GM13976 (cell line): ENCODE data around the gene PSMG4.

Source experiments
- DNase-seq: peaks from one replicate; pipeline ENCODE4 v3.0.0; 2012; ENCODE audit warnings: low spot score
- CTCF ChIP-seq: IDR thresholded peaks from 2 replicates; pipeline ENCODE4 v1.5.1; 2012; ENCODE audit warnings: borderline replicate concordance, mild to moderate bottlenecking; ENCODE audit not compliant: insufficient read depth; ENCODE audit errors: extremely low read depth, missing control alignments, control extremely low read depth
- in situ Hi-C: fragments of 300-500 bp; cut with MboI; formaldehyde crosslinking; loops from one replicate; pipeline ENCODE4 v1.12.0; 2022; ENCODE audit warnings: low sequenced_read_pairs, mixed read lengths, inconsistent platforms; ENCODE audit not compliant: unreplicated experiment

Gene PSMG4

GRCh38 chr6:3309391-3310050 is 50.8 kb downstream of the PSMG4 start:
- DNase-seq = no peak

GRCh38 chr6:3310051-3310448 is 51.3 kb downstream of the PSMG4 start:
- TF ChIP-seq CTCF = no peak
- in situ Hi-C loops = no loop called here
- DNase-seq = no peak

More at GRCh38 chr6:3309391-3310050, 50.8 kb downstream of the PSMG4 start:
- no peak for TF ChIP-seq CTCF
- in situ Hi-C loops = no loop called here

- DNase-seq = no peak
- in situ Hi-C loops = no loop called here
- no peak for TF ChIP-seq CTCF
These were observed 52.0 kb downstream of the PSMG4 start for GRCh38 chr6:3310703-3311102.

GRCh38 chr6:3311826-3312225 is 53.1 kb downstream of the PSMG4 start:
- in situ Hi-C loops = no loop called here
- DNase-seq = no peak
- no peak for TF ChIP-seq CTCF

GRCh38 chr6:3312604-3313231 is 54.0 kb downstream of the PSMG4 start:
- no peak for DNase-seq
- in situ Hi-C loops = no loop called here
- TF ChIP-seq CTCF = no peak

- no peak for TF ChIP-seq CTCF
- no peak for DNase-seq
- in situ Hi-C loops = no loop called here
These were observed 55.4 kb downstream of the PSMG4 start for GRCh38 chr6:3314176-3314575.
